GM18499 (cell line): Measurements from ENCODE around the gene OSBPL6.
"Not testable (repeated sequence)": the region's sequence is repeated elsewhere in the genome, so short reads cannot be mapped to it uniquely, and the experiment has no call there.

Experiments
- ATAC-seq: cut with Tn5 transposase; IDR thresholded peaks from one replicate; pipeline ENCODE4 v1.9.1; 2021; ENCODE audit warnings: moderate number of reproducible peaks; ENCODE audit not compliant: insufficient read depth, unreplicated experiment

The OSBPL6 gene

GRCh38 chr2:178330175-178331017, 136.1 kb downstream of the OSBPL6 start:
- no peak for ATAC-seq

GRCh38 chr2:178331474-178332432, 137.4 kb downstream of the OSBPL6 start:
- ATAC-seq = no peak

- no peak for ATAC-seq
Measured at GRCh38 chr2:178333851-178334250, 139.5 kb downstream of the OSBPL6 start.

GRCh38 chr2:178335230-178335629, 140.9 kb downstream of the OSBPL6 start:
- no peak for ATAC-seq

GRCh38 chr2:178344121-178344520, 149.8 kb downstream of the OSBPL6 start:
- no peak for ATAC-seq

GRCh38 chr2:178345951-178346350, 151.6 kb downstream of the OSBPL6 start:
- no peak for ATAC-seq

GRCh38 chr2:178350051-178350450, 155.7 kb downstream of the OSBPL6 start:
- no peak for ATAC-seq

GRCh38 chr2:178357704-178358103, 163.4 kb downstream of the OSBPL6 start:
- ATAC-seq = not testable (repeated sequence)

GRCh38 chr2:178359192-178359912, 165.0 kb downstream of the OSBPL6 start:
- ATAC-seq = no peak

GRCh38 chr2:178361588-178361987, 167.3 kb downstream of the OSBPL6 start:
- no peak for ATAC-seq

- no peak for ATAC-seq
Measured at GRCh38 chr2:178363252-178363651, 168.9 kb downstream of the OSBPL6 start.

- no peak for ATAC-seq
Measured at GRCh38 chr2:178365116-178365515, 170.8 kb downstream of the OSBPL6 start.

GRCh38 chr2:178366412-178366811, 172.1 kb downstream of the OSBPL6 start:
- ATAC-seq = no peak

GRCh38 chr2:178367344-178367743, 173.0 kb downstream of the OSBPL6 start:
- ATAC-seq = no peak

GRCh38 chr2:178374865-178375264, 180.6 kb downstream of the OSBPL6 start:
- ATAC-seq = no peak

- ATAC-seq = no peak
Measured at GRCh38 chr2:178377046-178377445, 182.7 kb downstream of the OSBPL6 start.

GRCh38 chr2:178379162-178380004, 185.1 kb downstream of the OSBPL6 start:
- no peak for ATAC-seq

GRCh38 chr2:178380763-178381162, 186.5 kb downstream of the OSBPL6 start:
- ATAC-seq = no peak

GRCh38 chr2:178383718-178384117, 189.4 kb downstream of the OSBPL6 start:
- ATAC-seq = no peak
